ENCODE measurements around the gene SNAPC3.
"Not testable (repeated sequence)": the region's sequence is repeated elsewhere in the genome, so short reads cannot be mapped to it uniquely, and the experiment has no call there.

SNAPC3 gene

GRCh38 chr9:15427702-15428101 lies 5.0 kb downstream of the SNAPC3 start:
- H3K9ac ChIP-seq (ENCODE audit: low read depth, low read length); H3K27ac ChIP-seq (ENCODE audit: low read length); H3K9me3 ChIP-seq (ENCODE audit: insufficient read depth, low read depth, low read length); H3K4me1 ChIP-seq (ENCODE audit: insufficient read depth, low read length); H3K4me3 ChIP-seq (ENCODE audit: low read length); H3K27me3 ChIP-seq (ENCODE audit: insufficient read depth, low read length): not testable (repeated sequence)
- peaks cover 66% of the 10 kb centered on the region for H3K36me3 ChIP-seq (ENCODE audit: insufficient read depth, low read depth, low read length)

GRCh38 chr9:15430920-15431844 lies 8.5 kb downstream of the SNAPC3 start:
- no peak overlapping the region for H3K27ac ChIP-seq (ENCODE audit: low read length)
- H3K4me3 ChIP-seq (ENCODE audit: low read length): no peak overlapping the region
- no peaks in the 10 kb centered on the region for H3K27me3 ChIP-seq (ENCODE audit: insufficient read depth, low read length)
- H3K9ac ChIP-seq (ENCODE audit: low read depth, low read length): no peak overlapping the region
- peaks cover 71% of the 10 kb centered on the region for H3K36me3 ChIP-seq (ENCODE audit: insufficient read depth, low read depth, low read length)
- no peaks in the 10 kb centered on the region; the same call in 1 of the 2 replicates for H3K4me1 ChIP-seq (ENCODE audit: insufficient read depth, low read length)
- H3K9me3 ChIP-seq (ENCODE audit: insufficient read depth, low read depth, low read length): no peaks in the 10 kb centered on the region

- Histone ChIP-seq H3K9me3 (ENCODE audit: insufficient read depth, low read depth, low read length) (no peaks in the 10 kb centered on the region), H3K36me3 (ENCODE audit: insufficient read depth, low read depth, low read length) (peaks cover 74% of the 10 kb centered on the region)
Measured at GRCh38 chr9:15433191-15433590, 10.5 kb downstream of the SNAPC3 start.

GRCh38 chr9:15433661-15434060 lies 11.0 kb downstream of the SNAPC3 start:
- Histone ChIP-seq H3K27me3 (ENCODE audit: insufficient read depth, low read length) (no peaks in the 10 kb centered on the region), H3K9me3 (ENCODE audit: insufficient read depth, low read depth, low read length) (no peaks in the 10 kb centered on the region), H3K4me3 (ENCODE audit: low read length) (no peak overlapping the region), H3K27ac (ENCODE audit: low read length) (no peak overlapping the region), H3K9ac (ENCODE audit: low read depth, low read length) (no peak overlapping the region), H3K4me1 (ENCODE audit: insufficient read depth, low read length) (no peaks in the 10 kb centered on the region; the same call in 1 of the 2 replicates), H3K36me3 (ENCODE audit: insufficient read depth, low read depth, low read length) (peaks cover 77% of the 10 kb centered on the region)

More at GRCh38 chr9:15433191-15433590, 10.5 kb downstream of the SNAPC3 start:
- no peak overlapping the region for H3K4me3 ChIP-seq (ENCODE audit: low read length)
- no peaks in the 10 kb centered on the region for H3K27me3 ChIP-seq (ENCODE audit: insufficient read depth, low read length)
- H3K27ac ChIP-seq (ENCODE audit: low read length): no peak overlapping the region
- H3K4me1 ChIP-seq (ENCODE audit: insufficient read depth, low read length): no peaks in the 10 kb centered on the region; the same call in 1 of the 2 replicates
- H3K9ac ChIP-seq (ENCODE audit: low read depth, low read length): no peak overlapping the region

GRCh38 chr9:15438891-15439290 lies 16.2 kb downstream of the SNAPC3 start:
- Histone ChIP-seq H3K27ac (ENCODE audit: low read length) (no peak overlapping the region), H3K9me3 (ENCODE audit: insufficient read depth, low read depth, low read length) (peaks cover 19% of the 10 kb centered on the region), H3K4me3 (ENCODE audit: low read length) (no peak overlapping the region), H3K9ac (ENCODE audit: low read depth, low read length) (no peak overlapping the region), H3K4me1 (ENCODE audit: insufficient read depth, low read length) (no peaks in the 10 kb centered on the region), H3K36me3 (ENCODE audit: insufficient read depth, low read depth, low read length) (peaks cover 72% of the 10 kb centered on the region), H3K27me3 (ENCODE audit: insufficient read depth, low read length) (no peaks in the 10 kb centered on the region)

GRCh38 chr9:15441841-15442240 lies 19.2 kb downstream of the SNAPC3 start:
- H3K4me1 ChIP-seq (ENCODE audit: insufficient read depth, low read length); H3K4me3 ChIP-seq (ENCODE audit: low read length); H3K27ac ChIP-seq (ENCODE audit: low read length); H3K9ac ChIP-seq (ENCODE audit: low read depth, low read length); H3K27me3 ChIP-seq (ENCODE audit: insufficient read depth, low read length): not testable (repeated sequence)
- H3K36me3 ChIP-seq (ENCODE audit: insufficient read depth, low read depth, low read length): peaks cover 81% of the 10 kb centered on the region
- H3K9me3 ChIP-seq (ENCODE audit: insufficient read depth, low read depth, low read length): peaks cover 19% of the 10 kb centered on the region

GRCh38 chr9:15442264-15442663 lies 19.6 kb downstream of the SNAPC3 start:
- H3K36me3 ChIP-seq (ENCODE audit: insufficient read depth, low read depth, low read length): peaks cover 81% of the 10 kb centered on the region
- H3K9me3 ChIP-seq (ENCODE audit: insufficient read depth, low read depth, low read length): peaks cover 19% of the 10 kb centered on the region
- not testable (repeated sequence) for H3K27ac ChIP-seq (ENCODE audit: low read length); H3K9ac ChIP-seq (ENCODE audit: low read depth, low read length); H3K4me3 ChIP-seq (ENCODE audit: low read length); H3K4me1 ChIP-seq (ENCODE audit: insufficient read depth, low read length); H3K27me3 ChIP-seq (ENCODE audit: insufficient read depth, low read length)

GRCh38 chr9:15444141-15444540 lies 21.5 kb downstream of the SNAPC3 start:
- Histone ChIP-seq H3K9me3 (ENCODE audit: insufficient read depth, low read depth, low read length) (peaks cover 16% of the 10 kb centered on the region), H3K27me3 (ENCODE audit: insufficient read depth, low read length) (no peaks in the 10 kb centered on the region), H3K27ac (ENCODE audit: low read length) (no peak overlapping the region), H3K4me1 (ENCODE audit: insufficient read depth, low read length) (no peaks in the 10 kb centered on the region), H3K9ac (ENCODE audit: low read depth, low read length) (no peak overlapping the region), H3K4me3 (ENCODE audit: low read length) (no peak overlapping the region), H3K36me3 (ENCODE audit: insufficient read depth, low read depth, low read length) (peaks cover 81% of the 10 kb centered on the region)

GRCh38 chr9:15453956-15454355 lies 31.3 kb downstream of the SNAPC3 start:
- H3K4me3 ChIP-seq (ENCODE audit: low read length): no peak overlapping the region
- H3K4me1 ChIP-seq (ENCODE audit: insufficient read depth, low read length): no peaks in the 10 kb centered on the region
- H3K36me3 ChIP-seq (ENCODE audit: insufficient read depth, low read depth, low read length): peaks cover 88% of the 10 kb centered on the region
- H3K9ac ChIP-seq (ENCODE audit: low read depth, low read length): no peak overlapping the region
- H3K27me3 ChIP-seq (ENCODE audit: insufficient read depth, low read length): no peaks in the 10 kb centered on the region
- H3K9me3 ChIP-seq (ENCODE audit: insufficient read depth, low read depth, low read length): no peaks in the 10 kb centered on the region
- H3K27ac ChIP-seq (ENCODE audit: low read length): no peak overlapping the region

- Histone ChIP-seq H3K36me3 (ENCODE audit: insufficient read depth, low read depth, low read length) (peaks cover 94% of the 10 kb centered on the region), H3K9me3 (ENCODE audit: insufficient read depth, low read depth, low read length) (no peaks in the 10 kb centered on the region), H3K9ac (ENCODE audit: low read depth, low read length) (no peak overlapping the region), H3K27ac (ENCODE audit: low read length) (no peak overlapping the region), H3K4me3 (ENCODE audit: low read length) (no peak overlapping the region), H3K4me1 (ENCODE audit: insufficient read depth, low read length) (no peaks in the 10 kb centered on the region), H3K27me3 (ENCODE audit: insufficient read depth, low read length) (no peaks in the 10 kb centered on the region)
Measured at GRCh38 chr9:15461056-15461455, 38.4 kb downstream of the SNAPC3 start.

- no peak overlapping the region for H3K27ac ChIP-seq (ENCODE audit: low read length)
- no peaks in the 10 kb centered on the region for H3K9me3 ChIP-seq (ENCODE audit: insufficient read depth, low read depth, low read length)
- no peak overlapping the region for H3K9ac ChIP-seq (ENCODE audit: low read depth, low read length)
- H3K4me3 ChIP-seq (ENCODE audit: low read length): no peak overlapping the region
- peaks cover 94% of the 10 kb centered on the region for H3K36me3 ChIP-seq (ENCODE audit: insufficient read depth, low read depth, low read length)
- H3K27me3 ChIP-seq (ENCODE audit: insufficient read depth, low read length): no peaks in the 10 kb centered on the region
- H3K4me1 ChIP-seq (ENCODE audit: insufficient read depth, low read length): no peaks in the 10 kb centered on the region
Measured at GRCh38 chr9:15461601-15462000, 38.9 kb downstream of the SNAPC3 start.

GRCh38 chr9:15468145-15468544 lies 45.5 kb downstream of the SNAPC3 start:
- H3K9me3 ChIP-seq (ENCODE audit: insufficient read depth, low read depth, low read length): no peaks in the 10 kb centered on the region
- peaks cover 98% of the 10 kb centered on the region for H3K36me3 ChIP-seq (ENCODE audit: insufficient read depth, low read depth, low read length)
- no peaks in the 10 kb centered on the region for H3K4me1 ChIP-seq (ENCODE audit: insufficient read depth, low read length)
- H3K27ac ChIP-seq (ENCODE audit: low read length): no peak overlapping the region
- no peaks in the 10 kb centered on the region for H3K27me3 ChIP-seq (ENCODE audit: insufficient read depth, low read length)
- H3K4me3 ChIP-seq (ENCODE audit: low read length): no peak overlapping the region
- no peak overlapping the region for H3K9ac ChIP-seq (ENCODE audit: low read depth, low read length)

All from iPS-20b (cell line).